ENCODE measurements around the gene RNF215. TPM values are rescaled to one million over a fixed set of nuclear protein-coding genes. Genes with fewer than 3 reads are reported as not detected.
A peak's percentile ranks its signal among the peaks of the same experiment; 100 is the strongest.

The RNF215 gene
- total RNA-seq, 1 donor from 2014 or later = 8.6 TPM

DNA sequence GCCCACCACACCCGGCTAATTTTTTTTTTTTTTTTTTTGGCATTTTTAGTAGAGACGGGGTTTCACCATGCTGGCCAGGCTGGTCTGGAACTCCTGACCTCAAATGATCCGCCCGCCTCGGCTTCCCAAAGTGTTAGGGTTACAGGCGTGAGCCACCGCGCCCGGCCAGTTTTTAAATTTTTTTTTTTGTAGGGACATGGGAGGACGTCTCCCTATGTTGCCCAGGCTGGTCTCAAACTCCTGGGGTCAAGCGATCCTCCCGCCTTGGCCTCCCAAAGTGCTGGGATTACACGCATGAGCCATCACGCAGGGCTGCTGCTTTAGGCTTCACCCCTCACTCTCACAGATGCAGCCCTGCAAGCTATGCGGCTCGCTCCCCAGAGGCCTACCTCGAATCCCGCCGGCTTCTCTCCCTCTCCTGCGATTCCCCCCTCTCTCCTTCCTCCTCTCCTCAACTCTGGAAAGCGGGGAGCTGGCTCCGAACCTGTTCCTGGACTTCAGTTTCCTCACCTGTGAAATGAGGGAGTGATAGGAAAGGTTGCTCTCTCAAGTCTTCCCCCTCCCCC, 29.5 kb downstream of the RNF215 start:
- Mint-ChIP-seq H3K36me3 (ENCODE audit: low read depth) (peaks cover 26% of the 10 kb centered on the region), H3K9me3 (no peaks in the 10 kb centered on the region), H3K27me3 (no peaks in the 10 kb centered on the region), H3K27ac (peak overlapping the region; percentile 24), H3K4me1 (peaks cover 41% of the 10 kb centered on the region), H3K4me3 (peak overlapping the region; percentile 92)
- ChIA-PET CTCF (interaction anchor here (0.8 to 2.1 kb wide), 3 partner anchors 30 to 69 kb away, joined by 4 to 34 read pairs (median 5); partner anchors contain the start of genes CASTOR1 and RNF215), POLR2A (interaction anchor here (1.0 to 2.7 kb wide), 8 partner anchors 31 to 234 kb away, joined by 5 to 68 read pairs (median 19); partner anchors contain the start of genes CASTOR1, MTFP1, OSM and PES1)
- DNase-seq = no peak
- ATAC-seq (ENCODE audit: low read depth) = no peak
- intact Hi-C loops (cut with micrococcal nuclease) = loop anchor here (1.0 to 5.0 kb wide), 2 partner anchors 30 to 1135 kb away; partner anchors contain the start of gene RNF215
- TF ChIP-seq, protein P1, sequence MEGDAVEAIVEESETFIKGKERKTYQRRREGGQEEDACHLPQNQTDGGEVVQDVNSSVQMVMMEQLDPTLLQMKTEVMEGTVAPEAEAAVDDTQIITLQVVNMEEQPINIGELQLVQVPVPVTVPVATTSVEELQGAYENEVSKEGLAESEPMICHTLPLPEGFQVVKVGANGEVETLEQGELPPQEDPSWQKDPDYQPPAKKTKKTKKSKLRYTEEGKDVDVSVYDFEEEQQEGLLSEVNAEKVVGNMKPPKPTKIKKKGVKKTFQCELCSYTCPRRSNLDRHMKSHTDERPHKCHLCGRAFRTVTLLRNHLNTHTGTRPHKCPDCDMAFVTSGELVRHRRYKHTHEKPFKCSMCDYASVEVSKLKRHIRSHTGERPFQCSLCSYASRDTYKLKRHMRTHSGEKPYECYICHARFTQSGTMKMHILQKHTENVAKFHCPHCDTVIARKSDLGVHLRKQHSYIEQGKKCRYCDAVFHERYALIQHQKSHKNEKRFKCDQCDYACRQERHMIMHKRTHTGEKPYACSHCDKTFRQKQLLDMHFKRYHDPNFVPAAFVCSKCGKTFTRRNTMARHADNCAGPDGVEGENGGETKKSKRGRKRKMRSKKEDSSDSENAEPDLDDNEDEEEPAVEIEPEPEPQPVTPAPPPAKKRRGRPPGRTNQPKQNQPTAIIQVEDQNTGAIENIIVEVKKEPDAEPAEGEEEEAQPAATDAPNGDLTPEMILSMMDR (IDR thresholded peaks at IDR 0.05) = no peak

DNA sequence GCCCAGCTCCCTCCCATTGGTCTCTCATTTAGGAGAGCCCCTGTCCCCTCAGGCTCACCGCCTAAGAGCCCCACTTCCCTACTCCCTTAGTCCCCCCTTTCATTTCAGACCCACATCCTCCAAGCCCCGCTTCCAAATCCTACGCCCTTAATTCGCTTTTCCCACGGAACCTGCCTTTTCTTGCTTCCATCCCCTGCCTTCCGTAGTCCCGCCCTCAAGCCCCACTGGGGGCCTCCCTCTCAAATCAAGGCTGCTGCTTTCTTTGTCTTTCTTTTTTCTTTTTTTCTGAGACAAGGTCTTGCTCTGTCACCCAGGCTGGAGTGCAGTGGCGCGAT, 30.0 kb downstream of the RNF215 start:
- CTCF ChIA-PET = interaction anchor here (0.9 to 2.1 kb wide), 3 partner anchors 30 to 69 kb away, joined by 4 to 34 read pairs (median 5); partner anchors contain the start of genes CASTOR1 and RNF215
- Mint-ChIP-seq H3K27ac (peak overlapping the region; percentile 74), H3K36me3 (ENCODE audit: low read depth) (peaks cover 32% of the 10 kb centered on the region), H3K4me1 (peaks cover 42% of the 10 kb centered on the region), H3K9me3 (no peaks in the 10 kb centered on the region), H3K27me3 (no peaks in the 10 kb centered on the region), H3K4me3 (peak overlapping the region; percentile 92)
- ATAC-seq (ENCODE audit: low read depth) = peak; percentile 4
- intact Hi-C loops (cut with micrococcal nuclease) = loop anchor here (1.0 to 5.0 kb wide), 2 partner anchors 30 to 1135 kb away; partner anchors contain the start of gene RNF215
- DNase-seq = no peak
- TF ChIP-seq, protein P1 (IDR thresholded peaks at IDR 0.05) = no peak
- POLR2A ChIA-PET = interaction anchor here (0.6 to 2.7 kb wide), 14 partner anchors 30 to 803 kb away, joined by 3 to 68 read pairs (median 10); partner anchors contain the start of genes CASTOR1, MTFP1, OSM and PES1

DNA sequence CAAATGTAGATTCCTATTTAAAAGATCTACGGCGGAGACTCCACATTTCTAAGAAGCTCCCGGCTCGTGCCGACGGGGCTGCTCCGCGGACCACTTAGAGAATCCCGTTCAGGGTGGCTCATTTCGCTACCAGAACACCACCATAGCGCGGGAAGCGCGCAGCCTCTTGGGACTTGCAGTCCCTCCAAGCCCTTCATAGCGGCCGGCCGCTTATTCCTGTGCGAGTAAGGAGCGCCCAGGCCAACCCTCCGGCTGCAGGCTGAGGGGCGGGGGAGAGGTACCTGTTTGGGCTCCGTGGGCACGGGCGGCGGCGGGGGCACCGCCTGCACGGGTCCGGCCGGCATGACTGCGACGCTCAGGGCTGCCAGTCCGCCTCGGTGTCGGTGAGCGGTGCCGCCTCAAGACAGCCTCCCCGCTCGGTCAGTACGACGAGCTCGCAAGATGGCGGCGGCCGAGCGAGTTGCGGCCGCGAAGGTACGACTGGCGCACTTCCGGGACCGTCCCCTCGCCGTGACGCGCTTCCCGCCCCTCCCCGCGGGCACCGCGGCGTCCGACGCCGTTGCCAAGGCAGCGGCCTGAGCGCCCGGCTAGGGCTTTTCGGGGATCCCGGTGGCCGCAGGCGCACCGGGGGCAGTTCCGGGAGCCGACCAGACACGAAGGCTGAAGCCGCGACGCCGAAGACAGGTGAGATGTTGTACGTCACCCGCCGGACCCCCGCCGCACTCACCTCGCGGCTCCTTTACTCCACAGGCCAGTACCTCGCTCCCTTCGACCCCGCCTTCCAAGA, 30.6 kb downstream of the RNF215 start, which contains the start of the genes CCDC157 and SF3A1:
Gene CCDC157, plus strand, starts transcription at position 559 of the 787 bp plus-strand sequence. CDS start 8,994 bp downstream, outside the sequence.
Gene SF3A1, minus strand, starts transcription at position 446 of the 787 bp plus-strand sequence. Its CDS starts 102 bp downstream, at position 344.
- ChIA-PET CTCF (interaction anchor here (0.9 to 2.1 kb wide), 3 partner anchors 31 to 68 kb away, joined by 4 to 34 read pairs (median 5); partner anchors contain the start of genes CASTOR1 and RNF215), POLR2A (interaction anchor here (0.6 to 2.7 kb wide), 17 partner anchors 22 to 968 kb away, joined by 3 to 68 read pairs (median 5); partner anchors contain the start of genes AP1B1, CASTOR1, MTFP1 and OSM)
- no peaks in the 10 kb centered on the region for H3K27me3 Mint-ChIP-seq
- intact Hi-C loops (cut with micrococcal nuclease) = loop anchor here (1.0 to 5.0 kb wide), 7 partner anchors 29 to 1136 kb away; partner anchors contain the start of genes CASTOR1, OSM and RNF215
- ATAC-seq (ENCODE audit: low read depth) = peak; percentile 86
- DNase-seq = peak; percentile 88
- TF ChIP-seq, protein P1 (IDR thresholded peaks at IDR 0.05) = no peak
- peak within 1 kb of the TSS; percentile 76 for H3K27ac Mint-ChIP-seq
- peak within 1 kb of the TSS; percentile 92 for H3K4me3 Mint-ChIP-seq
- no peaks in the 10 kb centered on the region for H3K9me3 Mint-ChIP-seq
- H3K4me1 Mint-ChIP-seq = peaks cover 43% of the 10 kb centered on the region
- H3K36me3 Mint-ChIP-seq (ENCODE audit: low read depth) = peaks cover 37% of the 10 kb centered on the region

DNA sequence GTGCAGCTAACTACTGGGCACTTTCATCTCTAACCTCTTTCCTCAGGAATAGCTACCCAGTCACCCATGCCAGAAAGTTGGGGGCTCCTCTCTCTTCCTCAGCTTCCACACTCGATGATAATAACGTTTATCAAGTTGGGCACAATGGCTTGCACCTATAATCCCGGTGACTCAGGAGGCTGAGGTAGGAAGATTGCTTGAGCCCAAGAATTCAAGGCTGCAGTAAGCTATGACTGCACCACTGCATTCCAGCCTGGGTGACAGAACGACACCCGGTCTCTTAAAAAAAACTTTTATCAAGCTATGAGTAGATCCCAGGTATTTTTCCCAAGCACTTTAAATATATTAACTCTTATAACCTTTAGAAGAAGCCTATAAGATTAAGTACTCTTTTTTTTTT, 32.6 kb downstream of the RNF215 start:
- intact Hi-C loops (cut with micrococcal nuclease) = loop anchor here (5.0 kb wide), 1 partner anchor 1138 kb away; no protein-coding TSS in a partner anchor
- Mint-ChIP-seq H3K4me1 (peaks cover 58% of the 10 kb centered on the region), H3K27me3 (no peaks in the 10 kb centered on the region), H3K9me3 (no peaks in the 10 kb centered on the region), H3K4me3 (peak overlapping the region; percentile 92), H3K27ac (peak overlapping the region; percentile 30), H3K36me3 (ENCODE audit: low read depth) (peaks cover 56% of the 10 kb centered on the region)
- TF ChIP-seq, protein P1 (IDR thresholded peaks at IDR 0.05) = no peak
- ATAC-seq (ENCODE audit: low read depth) (no peak), DNase-seq (no peak)
- POLR2A ChIA-PET = interaction anchor here (1.0 kb wide), 1 partner anchor 65 kb away, joined by 4 read pairs; no protein-coding TSS in a partner anchor
- CTCF ChIA-PET = interaction anchor here (3.2 kb wide), 1 partner anchor 67 kb away, joined by 11 read pairs; no protein-coding TSS in a partner anchor
